Muscle of back (tissue), 11 donors: ENCODE results near the gene LRRC25. TPM values are rescaled to one million over a fixed set of nuclear protein-coding genes. Genes with fewer than 3 reads are reported as not detected.
"Not testable (repeated sequence)": the region's sequence is repeated elsewhere in the genome, so short reads cannot be mapped to it uniquely, and the experiment has no call there.

Source experiments
- DNase-seq, 3 donors: peaks; one replicate each; pipeline versions ENCODE4 v3.0.0 to v3.0.0-alpha.2; 2013
- polyA plus RNA-seq, 10 donors: library from polyadenylated mRNA; unstranded; fragments of 120-200 nt; gene quantifications; one replicate each; pipeline ENCODE4 v1.2.1, GENCODE V29; 2013; ENCODE audit not compliant: insufficient read length in 10 of 10

LRRC25 gene
- polyA plus RNA-seq, 10 donors, result 1.0 to 2.5 (median 1.5) TPM

- DNase-seq, result no peak
Measured at GRCh38 chr19:18408053-18408476, 10.6 kb upstream of the LRRC25 start.

DNA sequence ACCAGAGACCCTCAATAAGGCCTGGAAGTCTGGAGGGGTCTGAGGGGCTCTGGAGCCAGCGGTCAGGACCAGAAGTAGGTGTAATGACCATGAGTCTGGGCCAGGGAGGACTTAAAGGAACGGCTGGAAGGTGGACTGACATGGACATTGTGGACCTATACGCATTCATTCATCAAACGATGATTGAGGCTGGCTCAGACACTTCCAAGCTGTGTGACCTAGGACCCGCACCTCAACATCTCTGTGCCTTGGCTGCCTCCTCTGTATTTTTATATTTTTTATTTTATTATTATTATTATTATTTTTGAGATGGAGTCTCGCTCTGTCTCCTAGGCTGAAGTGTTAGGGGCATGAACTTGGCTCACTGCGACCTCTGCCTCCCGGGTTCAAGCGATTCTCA lies 9.3 kb upstream of the LRRC25 start:
- DNase-seq, result no peak

DNA sequence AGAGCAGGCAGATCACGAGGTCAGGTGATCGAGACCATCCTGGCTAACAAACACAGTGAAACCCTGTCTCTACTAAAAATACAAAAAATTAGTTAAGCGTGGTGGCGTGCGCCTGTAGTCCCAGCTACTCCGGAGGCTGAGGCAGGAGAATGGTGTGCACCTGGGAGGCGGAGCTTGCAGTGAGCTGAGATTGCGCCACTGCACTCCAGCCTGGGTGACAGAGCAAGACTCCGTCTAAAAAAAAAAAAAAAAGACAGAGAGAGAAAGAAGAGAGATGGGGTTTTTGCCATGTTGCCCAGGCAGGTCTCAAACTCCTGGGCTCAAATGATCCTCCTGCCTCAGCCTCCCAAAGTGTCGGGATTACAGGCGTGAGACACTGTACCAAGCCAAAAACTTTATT lies 8.3 kb upstream of the LRRC25 start:
- DNase-seq, result not testable (repeated sequence)

DNA sequence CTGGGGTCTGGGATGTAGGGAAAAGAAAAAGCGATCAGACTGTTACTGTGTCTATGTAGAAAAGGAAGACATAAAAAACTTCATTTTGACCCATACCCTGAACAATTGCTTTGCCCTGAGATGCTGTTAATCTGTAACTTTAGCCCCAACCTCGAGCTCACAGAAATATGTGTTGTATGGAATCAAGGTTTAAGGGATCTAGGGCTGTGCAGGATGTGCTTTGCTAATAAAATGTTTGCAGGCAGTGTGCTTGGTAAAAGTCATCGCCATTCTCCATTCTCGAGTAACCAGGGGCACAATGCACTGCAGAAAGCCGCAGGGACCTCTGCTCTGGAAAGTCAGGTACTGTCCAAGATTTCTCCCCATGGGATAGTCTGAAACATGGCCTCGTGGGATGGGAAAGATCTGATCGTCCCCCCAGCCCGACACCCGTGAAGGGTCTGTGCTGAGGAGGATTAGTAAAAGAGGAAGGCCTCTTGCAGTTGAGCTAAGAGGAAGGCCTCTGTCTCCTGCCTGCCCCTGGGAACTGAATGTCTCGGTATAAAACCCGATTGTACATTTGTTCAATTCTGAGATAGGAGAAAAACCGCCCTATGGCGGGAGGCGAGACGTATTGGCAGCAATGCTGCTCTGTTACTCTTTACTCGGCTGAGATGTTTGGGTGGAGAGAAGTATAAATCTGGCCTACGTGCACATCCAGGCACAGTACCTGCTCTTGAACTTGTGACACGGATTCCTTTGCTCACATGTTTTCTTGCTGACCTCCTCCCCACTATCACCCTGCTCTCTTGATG lies 5.2 kb upstream of the LRRC25 start:
- DNase-seq, result not testable (repeated sequence)

- peak; percentile 56 to 94 (median 84) for DNase-seq
Measured at GRCh38 chr19:18401580-18402112, 4.2 kb upstream of the LRRC25 start.

DNA sequence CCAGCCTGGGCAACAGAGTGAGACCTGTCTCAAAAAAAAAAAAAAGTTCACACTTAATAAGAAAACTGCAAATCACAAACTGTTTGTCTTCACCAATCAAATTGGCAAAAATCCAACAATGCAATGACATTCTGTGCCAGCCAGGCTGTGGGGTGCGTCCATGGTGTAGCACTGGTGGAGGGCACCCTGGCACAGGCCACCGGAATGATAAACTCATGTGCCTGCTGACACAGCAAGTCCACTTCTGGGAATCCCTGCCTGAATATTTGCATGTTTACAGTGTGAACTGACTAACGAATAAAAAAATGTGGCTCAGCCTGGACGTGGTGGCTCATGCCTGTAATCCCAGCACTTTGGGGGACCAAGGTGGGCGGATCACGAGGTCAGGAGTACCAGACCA lies 1.6 kb upstream of the LRRC25 start:
- DNase-seq, result no peak

- peak in 1 of 3 donors; percentile 27 for DNase-seq
Measured at GRCh38 chr19:18396471-18397241, 766 bp downstream of the LRRC25 start.

- DNase-seq, result no peak
Measured at GRCh38 chr19:18393836-18394235, 3.6 kb downstream of the LRRC25 start.

DNA sequence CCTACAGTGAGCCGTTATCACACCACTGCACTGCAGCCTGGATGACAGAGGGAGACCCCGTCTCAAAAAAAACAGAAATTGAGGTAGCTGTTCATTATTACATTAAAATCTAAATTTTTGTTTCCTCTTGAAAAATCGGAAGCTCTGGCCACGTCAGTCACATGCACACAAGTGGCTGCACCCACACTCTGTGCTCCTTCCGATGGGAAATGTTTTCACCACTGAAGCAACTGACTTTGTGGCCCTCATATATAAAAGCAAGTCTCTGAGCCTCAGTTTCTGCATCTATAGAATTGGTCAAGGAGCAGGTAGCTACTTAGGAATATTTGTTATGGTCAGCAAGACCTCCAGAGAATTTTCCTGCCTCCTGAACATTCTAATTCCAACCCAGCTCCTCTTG lies 4.5 kb downstream of the LRRC25 start:
- DNase-seq, result no peak

- DNase-seq, result no peak
Measured at GRCh38 chr19:18392417-18392816, 5.0 kb downstream of the LRRC25 start.

GRCh38 chr19:18391509-18392075 lies 5.8 kb downstream of the LRRC25 start:
- no peak for DNase-seq

DNA sequence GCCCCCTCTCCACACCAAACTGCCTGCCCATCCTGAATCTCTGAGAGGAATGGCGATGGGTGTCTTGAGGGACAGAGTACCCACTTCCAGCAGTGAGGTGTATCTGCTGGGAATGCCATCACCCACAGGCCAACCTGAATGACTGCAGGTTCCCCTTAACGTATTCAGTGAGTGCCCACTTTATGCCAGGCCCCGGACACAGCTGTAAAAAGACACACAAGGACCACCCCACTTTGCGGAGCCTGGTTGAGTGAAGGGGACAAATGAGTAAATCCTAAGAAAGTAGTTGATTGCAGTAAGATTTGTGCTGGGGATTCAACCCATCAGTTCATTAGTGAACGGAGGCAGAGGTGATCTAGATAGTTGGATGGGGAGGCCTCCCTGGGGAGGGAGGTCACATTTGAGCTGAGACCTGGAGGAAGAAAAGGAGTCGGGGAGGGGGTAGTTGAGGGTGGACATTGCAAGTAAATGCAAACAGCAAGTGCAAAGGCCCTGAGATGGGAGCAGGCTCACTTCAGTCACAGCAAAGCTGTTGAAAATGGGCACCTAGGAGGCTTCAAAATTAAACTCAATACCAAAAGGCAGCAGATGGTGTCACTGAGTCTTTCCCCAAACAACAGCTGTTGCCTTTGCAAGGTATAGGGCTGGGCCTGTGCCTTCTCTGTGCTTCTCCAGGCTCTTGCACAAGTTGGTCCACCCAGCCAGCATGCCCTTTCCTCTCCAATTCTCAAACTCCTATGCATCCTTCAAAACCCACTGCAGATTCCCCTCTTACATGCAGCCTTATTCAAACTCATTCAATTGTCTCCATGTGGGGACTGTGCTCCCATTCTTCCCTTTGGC lies 7.1 kb downstream of the LRRC25 start:
- no peak for DNase-seq

- DNase-seq, result no peak
Measured at GRCh38 chr19:18389726-18390064, 7.7 kb downstream of the LRRC25 start.

DNA sequence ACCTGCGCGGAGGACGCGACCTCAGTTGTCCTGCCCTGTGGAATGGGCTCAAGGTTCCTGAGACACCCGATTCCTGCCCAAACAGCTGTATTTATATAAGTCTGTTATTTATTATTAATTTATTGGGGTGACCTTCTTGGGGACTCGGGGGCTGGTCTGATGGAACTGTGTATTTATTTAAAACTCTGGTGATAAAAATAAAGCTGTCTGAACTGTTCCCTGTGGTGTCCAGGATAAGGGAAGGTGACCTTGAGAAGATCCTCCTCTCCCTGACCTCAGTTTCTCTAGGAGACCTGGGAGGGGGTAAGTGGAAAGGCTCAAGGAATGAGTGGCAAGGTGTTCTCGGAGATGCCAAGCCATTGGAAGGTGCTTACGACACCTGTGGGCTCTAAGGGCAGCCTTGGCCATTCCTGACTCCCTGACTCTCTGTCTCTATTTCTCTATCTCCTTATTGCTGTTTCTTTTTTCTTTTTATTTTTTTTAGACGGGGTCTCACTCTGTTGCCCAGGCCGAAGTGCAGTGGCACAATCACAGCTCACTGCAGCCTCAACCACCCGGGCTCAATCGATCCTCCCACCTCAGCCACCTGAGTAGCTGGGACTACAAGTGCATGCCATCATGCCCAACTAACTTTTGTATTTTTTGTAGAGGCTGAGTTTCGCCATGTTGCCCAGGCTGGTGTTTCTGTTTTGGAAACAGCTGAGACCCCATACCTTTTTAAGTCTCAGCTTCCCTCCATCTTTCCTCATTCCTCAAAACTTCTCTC lies 8.3 kb downstream of the LRRC25 start:
- DNase-seq, result no peak

DNA sequence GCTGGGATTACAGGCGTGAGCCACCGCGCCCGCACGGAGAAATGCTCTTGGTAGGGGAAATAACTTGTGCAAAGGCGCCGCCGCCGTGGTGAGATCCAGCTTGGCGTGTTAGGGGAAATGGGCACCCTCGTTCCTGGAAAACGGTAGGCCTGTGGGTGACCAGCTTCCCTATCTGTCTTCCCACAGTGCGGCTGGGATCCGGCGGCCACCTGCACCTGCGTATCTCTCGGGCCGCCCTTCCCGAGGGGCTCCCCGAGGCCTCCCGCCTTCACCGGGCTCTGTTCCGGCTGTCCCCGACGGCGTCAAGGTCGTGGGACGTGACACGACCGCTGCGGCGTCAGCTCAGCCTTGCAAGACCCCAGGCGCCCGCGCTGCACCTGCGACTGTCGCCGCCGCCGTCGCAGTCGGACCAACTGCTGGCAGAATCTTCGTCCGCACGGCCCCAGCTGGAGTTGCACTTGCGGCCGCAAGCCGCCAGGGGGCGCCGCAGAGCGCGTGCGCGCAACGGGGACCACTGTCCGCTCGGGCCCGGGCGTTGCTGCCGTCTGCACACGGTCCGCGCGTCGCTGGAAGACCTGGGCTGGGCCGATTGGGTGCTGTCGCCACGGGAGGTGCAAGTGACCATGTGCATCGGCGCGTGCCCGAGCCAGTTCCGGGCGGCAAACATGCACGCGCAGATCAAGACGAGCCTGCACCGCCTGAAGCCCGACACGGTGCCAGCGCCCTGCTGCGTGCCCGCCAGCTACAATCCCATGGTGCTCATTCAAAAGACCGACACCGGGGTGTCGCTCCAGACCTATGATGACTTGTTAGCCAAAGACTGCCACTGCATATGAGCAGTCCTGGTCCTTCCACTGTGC lies 9.1 kb downstream of the LRRC25 start:
- peak; percentile 61 to 94 (median 91) for DNase-seq

- DNase-seq, result no peak
Measured at GRCh38 chr19:18386543-18387271, 10.7 kb downstream of the LRRC25 start.

GRCh38 chr19:18385675-18386542 lies 11.5 kb downstream of the LRRC25 start, which contains the start of gene GDF15:
Gene GDF15, plus strand, starts transcription at chr19:18386158. Its CDS starts 32 bp downstream, at chr19:18386190.
- peak in 1 of 3 donors; percentile 64 for DNase-seq

- no peak for DNase-seq
Measured at GRCh38 chr19:18385359-18385674, 12.1 kb downstream of the LRRC25 start.
